Mesenchymal stem cell (in vitro differentiated cells and primary cell): ENCODE measurements around the gene GLTPD2.

Experiments
- DNase-seq: peaks from one replicate; pipeline ENCODE4 v3.0.0-alpha.2; 2013
- H2AFZ ChIP-seq: one replicate; pipeline ENCODE4 v1.6.1; 2013; ENCODE audit warnings: low read depth, mild to moderate bottlenecking, control low read depth, inconsistent platforms, low read length, moderate library complexity
- H2AK5ac ChIP-seq: 2 replicates; pipeline ENCODE4 v1.6.1; 2013; ENCODE audit warnings: low read length, moderate library complexity, mild to moderate bottlenecking, inconsistent platforms; ENCODE audit not compliant: severe bottlenecking
- H2BK120ac ChIP-seq: one replicate; pipeline ENCODE4 v1.6.1; 2013; ENCODE audit warnings: low read depth, mild to moderate bottlenecking, inconsistent platforms, low read length, moderate library complexity
- H2BK12ac ChIP-seq, 2 experiments: one replicate each; pipeline ENCODE4 v1.6.1; 2013; ENCODE audit warnings: inconsistent platforms in 2 of 2, low read length in 2 of 2, mild to moderate bottlenecking in 2 of 2, moderate library complexity in 2 of 2, control low read depth in 1 of 2
- H2BK15ac ChIP-seq: one replicate; pipeline ENCODE4 v1.6.1; 2013; ENCODE audit warnings: mild to moderate bottlenecking, low read depth, inconsistent platforms; ENCODE audit not compliant: poor library complexity, severe bottlenecking
- H2BK5ac ChIP-seq: 2 replicates; pipeline ENCODE4 v1.6.1; 2013; ENCODE audit warnings: low read depth, mild to moderate bottlenecking, low read length, control low read depth, inconsistent platforms; ENCODE audit not compliant: poor library complexity, severe bottlenecking
- H3K14ac ChIP-seq, 2 experiments: one replicate each; pipeline ENCODE4 v1.6.1; 2013; ENCODE audit warnings: inconsistent platforms in 2 of 2, low read length in 2 of 2, control low read depth in 1 of 2, mild to moderate bottlenecking in 1 of 2, moderate library complexity in 1 of 2
- H3K18ac ChIP-seq, 2 experiments: one replicate each; pipeline ENCODE4 v1.6.1; 2013; ENCODE audit warnings: inconsistent platforms in 2 of 2, low read length in 2 of 2, control low read depth in 1 of 2, low read depth in 1 of 2, mild to moderate bottlenecking in 1 of 2
- H3K23ac ChIP-seq, 2 experiments: one replicate each; pipeline ENCODE4 v1.6.1; 2013; ENCODE audit warnings: inconsistent platforms in 2 of 2, low read length in 2 of 2, mild to moderate bottlenecking in 2 of 2, moderate library complexity in 2 of 2, control low read depth in 1 of 2
- H3K27ac ChIP-seq: 2 replicates; pipeline ENCODE4 v1.5.1; 2013; ENCODE audit warnings: mild to moderate bottlenecking, moderate library complexity, low read length, control low read depth, inconsistent platforms; ENCODE audit not compliant: poor library complexity, severe bottlenecking
- H3K27me3 ChIP-seq, 2 experiments: 2 replicates each; pipeline versions ENCODE4 v1.6.1 to v1.7.0; 2013; ENCODE audit warnings: low read length in 2 of 2, mild to moderate bottlenecking in 2 of 2, moderate library complexity in 2 of 2, control low read depth in 1 of 2, inconsistent platforms in 1 of 2; ENCODE audit not compliant: control insufficient read depth in 1 of 2, insufficient read depth in 1 of 2
- H3K36me3 ChIP-seq, 2 experiments: 2 replicates each; pipeline versions ENCODE4 v1.6.1 to v1.7.0; 2013; ENCODE audit warnings: low read length in 2 of 2, control low read depth in 1 of 2, inconsistent platforms in 1 of 2, low read depth in 1 of 2, mild to moderate bottlenecking in 1 of 2; ENCODE audit not compliant: insufficient read depth in 2 of 2, control insufficient read depth in 1 of 2
- H3K4ac ChIP-seq, 2 experiments: one replicate each; pipeline ENCODE4 v1.6.1; 2013; ENCODE audit warnings: inconsistent platforms in 2 of 2, low read length in 2 of 2, mild to moderate bottlenecking in 2 of 2, moderate library complexity in 2 of 2, control low read depth in 1 of 2, low read depth in 1 of 2
- H3K4me1 ChIP-seq: 2 replicates; pipeline ENCODE4 v1.6.1; 2013; ENCODE audit warnings: low read depth, low read length, control low read depth; ENCODE audit not compliant: control insufficient read depth, insufficient read depth
- H3K4me2 ChIP-seq: 2 replicates; pipeline ENCODE4 v1.6.1; 2013; ENCODE audit warnings: low read length, mild to moderate bottlenecking, inconsistent platforms; ENCODE audit not compliant: poor library complexity, severe bottlenecking
- H3K4me3 ChIP-seq, 2 experiments: 2 replicates each; pipeline versions ENCODE4 v1.5.1 to v1.7.0; 2013; ENCODE audit warnings: low read length in 2 of 2, mild to moderate bottlenecking in 2 of 2, control low read depth in 1 of 2, low read depth in 1 of 2; ENCODE audit not compliant: insufficient read depth in 1 of 2
- H3K79me1 ChIP-seq: replicated peaks from 2 replicates; pipeline ENCODE4 v1.6.1; 2013; ENCODE audit warnings: mild to moderate bottlenecking, control low read depth, low read length, inconsistent platforms; ENCODE audit not compliant: poor library complexity, severe bottlenecking
- H3K9ac ChIP-seq: 2 replicates; pipeline ENCODE4 v1.7.0; 2013; ENCODE audit warnings: mild to moderate bottlenecking, low read length, moderate library complexity
- H3K9me3 ChIP-seq: 2 replicates; pipeline ENCODE4 v1.7.0; 2013; ENCODE audit warnings: mild to moderate bottlenecking, low read length; ENCODE audit not compliant: control insufficient read depth
- H4K8ac ChIP-seq: one replicate; pipeline ENCODE4 v1.6.1; 2013; ENCODE audit warnings: inconsistent platforms, mild to moderate bottlenecking, low read length, moderate library complexity
- H4K91ac ChIP-seq: one replicate; pipeline ENCODE4 v1.6.1; 2013; ENCODE audit warnings: mild to moderate bottlenecking, low read length, inconsistent platforms
- WGBS: methylation state at CpG from one replicate; pipeline ENCODE4 v1.1.7; 2013; ENCODE audit warnings: mixed read lengths; 5-methylcytosine and 5-hydroxymethylcytosine counted together

Gene GLTPD2

GRCh38 chr17:4833178-4833940 lies 44.6 kb downstream of the GLTPD2 start, which contains the start of gene MINK1:
TSS of gene MINK1 (plus strand) at chr17:4833340. CDS start at chr17:4833584, 244 bp downstream.
- H3K4me3 ChIP-seq: peak within 1 kb of the TSS; percentile 95 to 100
- no peak within 1 kb of the TSS for H2AK5ac ChIP-seq
- H2BK12ac ChIP-seq: peak within 1 kb of the TSS; percentile 69 to 98
- peak; percentile 92 for DNase-seq
- peak within 1 kb of the TSS; percentile 91 to 96 for H3K4ac ChIP-seq
- H3K27me3 ChIP-seq: no peaks in the 10 kb centered on the region
- peak within 1 kb of the TSS; percentile 96 for H4K8ac ChIP-seq
- H3K4me2 ChIP-seq: peak within 1 kb of the TSS; percentile 98
- peak within 1 kb of the TSS; percentile 75 for H3K27ac ChIP-seq
- peaks cover 4% of the 10 kb centered on the region for H3K79me1 ChIP-seq
- H3K9me3 ChIP-seq: no peaks in the 10 kb centered on the region
- H3K36me3 ChIP-seq: peaks cover 0 to 4% of the 10 kb centered on the region in 2 experiments
- peak within 1 kb of the TSS; percentile 85 for H2BK5ac ChIP-seq
- peak within 1 kb of the TSS; percentile 81 for H3K9ac ChIP-seq
- H2BK120ac ChIP-seq: peak within 1 kb of the TSS; percentile 81
- peak within 1 kb of the TSS; percentile 89 for H2AFZ ChIP-seq
- H3K4me1 ChIP-seq: peaks cover 12% of the 10 kb centered on the region
- H3K18ac ChIP-seq: peak within 1 kb of the TSS; percentile 90 to 99
- peak within 1 kb of the TSS in 1 of 2 experiments; percentile 100 for H3K14ac ChIP-seq
- H3K23ac ChIP-seq: peak within 1 kb of the TSS in 1 of 2 experiments; percentile 99
- H4K91ac ChIP-seq: peak within 1 kb of the TSS; percentile 94
- WGBS: under 1% methylated on average over 67 of the region's 91 CpGs
- H2BK15ac ChIP-seq: peak within 1 kb of the TSS; percentile 77

GRCh38 chr17:4833941-4834680 lies 45.3 kb downstream of the GLTPD2 start:
- no peaks in the 10 kb centered on the region for H3K27me3 ChIP-seq
- H3K9ac ChIP-seq: peak overlapping the region; percentile 81
- H3K14ac ChIP-seq: peak overlapping the region in 1 of 2 experiments; percentile 71
- peak overlapping the region; percentile 55 for H4K8ac ChIP-seq
- H3K18ac ChIP-seq: peak overlapping the region; percentile 90 to 99
- no peak overlapping the region for H2BK15ac ChIP-seq
- no peaks in the 10 kb centered on the region for H3K9me3 ChIP-seq
- peak overlapping the region; percentile 98 for H3K4me2 ChIP-seq
- no peak overlapping the region for H2BK5ac ChIP-seq
- H3K4me1 ChIP-seq: peaks cover 12% of the 10 kb centered on the region
- H4K91ac ChIP-seq: peak overlapping the region; percentile 94
- H3K36me3 ChIP-seq: peaks cover 0 to 4% of the 10 kb centered on the region in 2 experiments
- DNase-seq: peak; percentile 94
- no peak overlapping the region for H2AK5ac ChIP-seq
- peaks cover 6% of the 10 kb centered on the region for H3K79me1 ChIP-seq
- no peak overlapping the region for H3K23ac ChIP-seq
- H2BK120ac ChIP-seq: peak overlapping the region; percentile 81
- H2BK12ac ChIP-seq: peak overlapping the region; percentile 49 to 98
- H3K4ac ChIP-seq: peak overlapping the region; percentile 91 to 96
- H3K4me3 ChIP-seq: peak overlapping the region; percentile 95 to 100
- peak overlapping the region; percentile 75 for H3K27ac ChIP-seq
- WGBS: 7% methylated on average over 10 of the region's 15 CpGs
- peak overlapping the region; percentile 89 for H2AFZ ChIP-seq

- H3K9ac ChIP-seq: peak overlapping the region; percentile 81
- H3K14ac ChIP-seq: no peak overlapping the region
- WGBS: 77% methylated on average over 4 of the region's 4 CpGs
- H2BK12ac ChIP-seq: no peak overlapping the region
- H4K8ac ChIP-seq: no peak overlapping the region
- peak overlapping the region; percentile 12 to 95 for H3K4me3 ChIP-seq
- no peak overlapping the region for H2BK15ac ChIP-seq
- no peak overlapping the region for H2AK5ac ChIP-seq
- peaks cover 6% of the 10 kb centered on the region for H3K79me1 ChIP-seq
- peaks cover 0 to 4% of the 10 kb centered on the region in 2 experiments for H3K36me3 ChIP-seq
- H2BK120ac ChIP-seq: no peak overlapping the region
- H3K27me3 ChIP-seq: no peaks in the 10 kb centered on the region
- H2AFZ ChIP-seq: no peak overlapping the region
- peak overlapping the region in 1 of 2 experiments; percentile 10 for H3K18ac ChIP-seq
- no peak overlapping the region for H4K91ac ChIP-seq
- H3K23ac ChIP-seq: no peak overlapping the region
- H2BK5ac ChIP-seq: no peak overlapping the region
- peaks cover 12% of the 10 kb centered on the region for H3K4me1 ChIP-seq
- no peak overlapping the region for H3K27ac ChIP-seq
- peak overlapping the region; percentile 98 for H3K4me2 ChIP-seq
- DNase-seq: no peak
- H3K4ac ChIP-seq: no peak overlapping the region
- no peaks in the 10 kb centered on the region for H3K9me3 ChIP-seq
Measured at GRCh38 chr17:4834681-4835020, 45.9 kb downstream of the GLTPD2 start.

- no peak overlapping the region for H4K8ac ChIP-seq
- no peak overlapping the region for H2AK5ac ChIP-seq
- no peak overlapping the region for H2BK15ac ChIP-seq
- 95% methylated on average over 4 of the region's 4 CpGs for WGBS
- no peak overlapping the region for H3K18ac ChIP-seq
- no peak overlapping the region for H3K14ac ChIP-seq
- H3K27ac ChIP-seq: no peak overlapping the region
- H3K4ac ChIP-seq: no peak overlapping the region
- H2BK120ac ChIP-seq: no peak overlapping the region
- no peak overlapping the region for H4K91ac ChIP-seq
- H3K9me3 ChIP-seq: no peaks in the 10 kb centered on the region
- no peak overlapping the region for H3K23ac ChIP-seq
- H3K36me3 ChIP-seq: peaks cover 0 to 4% of the 10 kb centered on the region in 2 experiments
- H3K4me3 ChIP-seq: no peak overlapping the region
- no peak overlapping the region for H3K9ac ChIP-seq
- H2BK12ac ChIP-seq: no peak overlapping the region
- H2AFZ ChIP-seq: no peak overlapping the region
- no peak for DNase-seq
- peaks cover 12% of the 10 kb centered on the region for H3K4me1 ChIP-seq
- no peaks in the 10 kb centered on the region for H3K27me3 ChIP-seq
- H2BK5ac ChIP-seq: no peak overlapping the region
- peaks cover 7% of the 10 kb centered on the region for H3K79me1 ChIP-seq
- no peak overlapping the region for H3K4me2 ChIP-seq
Measured at GRCh38 chr17:4836221-4836620, 47.5 kb downstream of the GLTPD2 start.
